SU-DHL-6 (cell line): ENCODE data around the gene NID1.

ENCODE experiments used
- EZH2phosphoT487 ChIP-seq: fragments of 200-600 bp; sonication (generic), shearing (Covaris generic); conservative IDR thresholded peaks from 2 replicates; pipeline ENCODE4 v1.6.1; 2018; ENCODE audit warnings: mild to moderate bottlenecking, antibody characterized with exemption, low read length, moderate library complexity, mixed read lengths
- TF ChIP-seq, protein P1 (sequence below): fragments of 200-600 bp; sonication (generic); IDR thresholded peaks from one replicate; pipeline ENCODE4 v1.5.1; 2017; ENCODE audit warnings: antibody characterized with exemption, mild to moderate bottlenecking, low read length, moderate library complexity; ENCODE audit not compliant: insufficient read depth, poor library complexity, severe bottlenecking

DNA sequence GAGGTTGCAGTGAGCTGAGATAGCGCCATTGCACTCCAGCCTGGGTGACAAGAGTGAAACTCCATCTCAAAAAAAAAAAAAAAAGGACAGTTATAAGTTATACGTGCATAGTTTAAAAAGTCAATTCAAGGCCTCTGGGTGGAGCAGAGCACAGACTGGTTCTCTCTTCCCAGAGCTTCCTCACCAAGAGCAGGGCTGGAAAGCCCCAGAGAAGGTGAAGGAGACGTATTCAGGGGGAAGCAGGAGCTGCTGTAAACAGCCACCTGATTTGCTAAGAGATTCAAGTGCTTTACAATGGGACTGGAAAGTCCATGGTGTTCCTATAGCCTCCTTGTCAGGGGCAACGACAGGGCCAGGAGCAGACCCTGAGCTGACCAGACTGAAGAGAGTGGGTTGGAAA is 113.2 kb downstream of the NID1 start:
- TF ChIP-seq, protein P1, sequence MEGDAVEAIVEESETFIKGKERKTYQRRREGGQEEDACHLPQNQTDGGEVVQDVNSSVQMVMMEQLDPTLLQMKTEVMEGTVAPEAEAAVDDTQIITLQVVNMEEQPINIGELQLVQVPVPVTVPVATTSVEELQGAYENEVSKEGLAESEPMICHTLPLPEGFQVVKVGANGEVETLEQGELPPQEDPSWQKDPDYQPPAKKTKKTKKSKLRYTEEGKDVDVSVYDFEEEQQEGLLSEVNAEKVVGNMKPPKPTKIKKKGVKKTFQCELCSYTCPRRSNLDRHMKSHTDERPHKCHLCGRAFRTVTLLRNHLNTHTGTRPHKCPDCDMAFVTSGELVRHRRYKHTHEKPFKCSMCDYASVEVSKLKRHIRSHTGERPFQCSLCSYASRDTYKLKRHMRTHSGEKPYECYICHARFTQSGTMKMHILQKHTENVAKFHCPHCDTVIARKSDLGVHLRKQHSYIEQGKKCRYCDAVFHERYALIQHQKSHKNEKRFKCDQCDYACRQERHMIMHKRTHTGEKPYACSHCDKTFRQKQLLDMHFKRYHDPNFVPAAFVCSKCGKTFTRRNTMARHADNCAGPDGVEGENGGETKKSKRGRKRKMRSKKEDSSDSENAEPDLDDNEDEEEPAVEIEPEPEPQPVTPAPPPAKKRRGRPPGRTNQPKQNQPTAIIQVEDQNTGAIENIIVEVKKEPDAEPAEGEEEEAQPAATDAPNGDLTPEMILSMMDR = no peak
- TF ChIP-seq EZH2phosphoT487 = no peak
